A673 (cell line): ENCODE data around the gene CSNK2A1.
A peak's percentile ranks its signal among the peaks of the same experiment; 100 is the strongest.

ENCODE experiments used
- EZH2 ChIP-seq: fragments of 200-600 bp; sonication (generic); IDR thresholded peaks from 2 replicates; pipeline ENCODE4 v1.6.1; 2017; ENCODE audit warnings: borderline replicate concordance, low read depth, mild to moderate bottlenecking, mixed read lengths, antibody characterized with exemption, low read length; ENCODE audit not compliant: poor library complexity, severe bottlenecking
- TF ChIP-seq, protein P1 (sequence below): fragments of 300-800, 200-600 bp; sonication (generic); conservative IDR thresholded peaks from 2 replicates; pipeline ENCODE4 v1.5.1; 2017; ENCODE audit warnings: low read depth, mild to moderate bottlenecking, antibody characterized with exemption, low read length, moderate library complexity, mixed read lengths

- TF ChIP-seq, protein P1, sequence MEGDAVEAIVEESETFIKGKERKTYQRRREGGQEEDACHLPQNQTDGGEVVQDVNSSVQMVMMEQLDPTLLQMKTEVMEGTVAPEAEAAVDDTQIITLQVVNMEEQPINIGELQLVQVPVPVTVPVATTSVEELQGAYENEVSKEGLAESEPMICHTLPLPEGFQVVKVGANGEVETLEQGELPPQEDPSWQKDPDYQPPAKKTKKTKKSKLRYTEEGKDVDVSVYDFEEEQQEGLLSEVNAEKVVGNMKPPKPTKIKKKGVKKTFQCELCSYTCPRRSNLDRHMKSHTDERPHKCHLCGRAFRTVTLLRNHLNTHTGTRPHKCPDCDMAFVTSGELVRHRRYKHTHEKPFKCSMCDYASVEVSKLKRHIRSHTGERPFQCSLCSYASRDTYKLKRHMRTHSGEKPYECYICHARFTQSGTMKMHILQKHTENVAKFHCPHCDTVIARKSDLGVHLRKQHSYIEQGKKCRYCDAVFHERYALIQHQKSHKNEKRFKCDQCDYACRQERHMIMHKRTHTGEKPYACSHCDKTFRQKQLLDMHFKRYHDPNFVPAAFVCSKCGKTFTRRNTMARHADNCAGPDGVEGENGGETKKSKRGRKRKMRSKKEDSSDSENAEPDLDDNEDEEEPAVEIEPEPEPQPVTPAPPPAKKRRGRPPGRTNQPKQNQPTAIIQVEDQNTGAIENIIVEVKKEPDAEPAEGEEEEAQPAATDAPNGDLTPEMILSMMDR: peak; percentile 70
- TF ChIP-seq EZH2: no peak
These were observed 64.6 kb downstream of the CSNK2A1 start for GRCh38 chr20:478949-479429.
